Activated CD4-positive, alpha-beta T cell treated with anti-CD3 and anti-CD28 coated beads, Interleukin-2, amount 50 U/mL, for 16 hours (primary cell): ENCODE results near the gene PPP2R5C.
"Not testable (repeated sequence)": the region's sequence is repeated elsewhere in the genome, so short reads cannot be mapped to it uniquely, and the experiment has no call there.

Source experiments
- DNase-seq: peaks from one replicate; pipeline ENCODE4 v3.0.0-alpha.2; 2020

The PPP2R5C gene

DNA sequence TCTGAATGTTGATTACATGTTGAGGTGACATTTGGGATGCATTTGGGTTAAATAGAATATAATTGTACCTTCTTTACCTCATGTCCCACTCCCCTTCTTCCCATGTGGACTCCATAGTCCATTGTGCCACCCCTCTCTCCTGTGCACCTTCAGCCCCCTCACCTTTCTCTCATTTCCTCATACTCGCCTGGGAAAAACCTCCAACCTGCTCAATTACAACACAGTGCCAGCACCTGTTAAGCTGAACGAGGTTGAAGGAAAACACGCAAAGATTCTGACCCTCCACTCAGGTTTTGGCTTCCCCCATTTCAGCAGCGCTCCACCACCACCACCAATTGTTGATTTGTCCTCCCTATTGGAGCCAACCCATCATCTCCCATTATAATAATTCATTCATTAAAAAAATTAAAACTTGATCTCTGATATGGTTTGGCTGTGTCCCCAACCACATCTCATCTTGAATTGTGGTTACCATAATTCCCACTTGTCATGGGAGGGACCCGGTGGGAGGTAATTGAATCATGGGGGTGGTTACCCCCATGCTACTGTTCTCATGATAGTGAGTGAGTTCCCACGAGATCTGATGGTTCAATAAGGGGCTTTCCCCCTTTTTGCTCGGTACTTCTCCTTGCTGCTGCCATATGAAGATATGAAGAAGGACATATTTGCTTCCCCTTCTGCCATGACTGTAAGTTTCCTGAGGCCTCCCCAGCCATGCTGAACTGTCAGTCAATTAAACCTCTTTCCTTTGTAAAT, 33.7 kb upstream of the PPP2R5C start:
- no peak for DNase-seq

DNA sequence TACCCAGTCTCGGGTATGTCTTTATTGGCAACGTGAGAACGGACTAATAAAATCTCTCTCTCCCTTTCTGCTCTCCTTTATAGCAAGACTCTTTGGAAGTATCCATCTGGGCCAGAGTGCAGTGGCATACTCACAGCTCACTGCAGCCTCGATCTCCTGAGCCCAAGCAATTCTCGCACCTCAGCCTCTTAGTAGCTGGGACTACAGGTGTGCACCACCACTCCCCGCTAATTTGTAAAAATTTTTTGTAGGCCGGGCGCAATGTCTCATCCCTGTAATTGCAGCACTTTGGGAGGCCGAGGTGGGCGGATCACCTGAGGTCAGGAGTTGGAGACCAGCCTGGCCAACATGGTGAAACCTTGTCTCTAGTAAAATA, 33.2 kb upstream of the PPP2R5C start:
- no peak for DNase-seq

DNA sequence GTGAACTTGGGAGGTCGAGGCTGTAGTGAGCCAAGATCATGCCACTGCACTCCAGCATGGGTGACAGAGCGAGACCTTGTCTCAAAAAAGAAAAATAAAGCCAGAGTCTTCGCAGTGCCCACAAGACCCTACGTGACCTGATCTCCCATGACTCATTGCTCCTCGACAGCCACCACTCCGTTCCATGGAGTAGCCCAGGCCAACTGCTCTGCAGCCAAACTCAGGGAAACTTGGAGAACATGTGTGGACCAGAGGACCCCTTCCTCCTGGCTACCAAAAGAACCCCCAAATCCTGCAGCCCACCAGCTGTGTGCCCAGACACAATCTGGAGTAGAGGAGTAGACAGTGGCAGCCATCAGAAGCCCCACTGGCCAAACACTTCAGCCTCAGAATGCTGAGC, 32.1 kb upstream of the PPP2R5C start:
- no peak for DNase-seq

DNA sequence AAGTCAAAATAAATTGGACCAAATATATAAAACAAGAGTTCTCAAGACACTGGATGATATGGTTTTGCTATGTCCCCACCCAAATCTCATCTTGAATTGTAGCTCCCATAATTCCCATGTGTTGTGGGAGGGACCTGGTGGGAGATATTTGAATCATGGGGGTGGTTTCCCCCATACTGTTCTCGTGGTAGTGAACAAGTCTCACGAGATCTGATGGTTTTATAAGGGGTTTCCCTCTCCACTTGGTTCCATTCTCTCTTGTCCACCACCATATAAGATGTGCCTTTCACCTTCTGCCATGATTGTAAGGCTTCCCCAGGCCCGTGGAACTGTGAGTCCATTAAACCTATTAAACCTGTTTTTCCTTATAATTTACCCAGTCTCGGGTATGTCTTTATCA, 31.4 kb upstream of the PPP2R5C start:
- not testable (repeated sequence) for DNase-seq

DNA sequence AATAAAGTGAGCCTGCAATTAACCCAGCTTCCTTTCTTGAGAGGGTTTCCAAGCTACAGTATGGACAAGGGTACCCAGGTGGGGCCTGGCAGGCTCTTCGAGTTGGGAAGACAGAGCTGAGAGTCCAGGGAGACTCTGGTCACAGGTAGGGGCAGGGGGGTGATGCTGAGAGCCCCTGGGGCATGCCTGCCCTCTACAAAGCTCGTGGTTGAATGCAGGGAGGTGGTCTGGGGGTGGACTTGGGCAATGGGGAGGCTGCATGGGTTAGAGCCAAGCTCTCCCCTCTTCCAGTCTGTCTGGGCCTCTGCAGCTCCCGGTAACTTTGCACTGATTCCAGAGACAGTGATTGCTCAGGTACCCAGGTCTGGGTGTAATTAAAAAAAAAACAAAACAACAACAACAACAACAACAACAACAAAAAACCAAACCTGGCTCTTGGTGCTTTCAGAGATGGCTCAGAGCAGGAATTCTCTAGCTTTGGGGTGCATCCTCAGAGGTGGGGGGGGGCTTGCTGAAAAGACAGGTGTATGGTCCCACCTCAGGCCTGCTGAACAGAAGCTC, 30.8 kb upstream of the PPP2R5C start:
- no peak for DNase-seq

DNA sequence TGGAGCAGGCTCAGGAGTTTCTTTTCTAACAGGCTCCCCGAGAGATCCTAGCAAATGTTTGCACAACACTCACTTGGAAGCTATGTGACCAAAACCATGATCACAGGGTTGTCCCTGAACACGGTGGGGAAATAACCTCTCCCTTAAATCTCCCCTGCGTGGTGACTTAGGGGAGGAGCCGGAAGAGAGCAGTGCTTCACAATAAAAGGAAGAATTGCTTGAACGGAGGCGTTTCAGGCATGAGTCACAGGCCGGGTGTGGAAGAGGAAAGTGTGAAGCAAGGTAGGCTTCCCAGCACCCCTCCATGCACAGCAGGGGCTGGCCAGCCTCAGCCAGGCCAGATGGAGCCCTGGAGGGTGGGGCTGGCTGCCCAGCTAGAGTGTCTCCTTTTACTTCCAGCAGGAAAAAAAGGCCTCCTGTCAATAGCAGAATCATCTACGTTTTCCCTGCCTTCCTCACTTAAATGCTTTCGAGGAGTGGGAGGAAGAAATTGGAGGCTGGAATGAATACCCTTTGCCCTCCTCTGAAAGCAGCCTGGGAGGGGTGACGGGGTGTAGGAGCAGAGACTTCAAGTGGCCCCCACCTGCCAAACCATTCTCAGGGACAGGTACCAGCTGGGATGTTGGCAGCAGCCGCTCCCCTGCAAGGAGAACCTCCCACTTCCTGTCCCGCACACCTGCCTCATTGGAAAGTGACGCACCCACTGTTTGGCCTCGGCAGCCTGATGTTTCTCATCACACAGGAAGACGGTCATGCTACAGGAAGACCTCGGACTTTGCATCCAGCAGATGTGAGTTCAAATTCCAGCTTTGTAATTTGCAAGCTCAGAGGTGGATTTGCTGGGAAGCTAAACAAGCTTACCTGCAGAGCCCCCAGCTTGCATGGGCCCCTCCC, 30.1 kb upstream of the PPP2R5C start:
- peak; percentile 91 for DNase-seq

DNA sequence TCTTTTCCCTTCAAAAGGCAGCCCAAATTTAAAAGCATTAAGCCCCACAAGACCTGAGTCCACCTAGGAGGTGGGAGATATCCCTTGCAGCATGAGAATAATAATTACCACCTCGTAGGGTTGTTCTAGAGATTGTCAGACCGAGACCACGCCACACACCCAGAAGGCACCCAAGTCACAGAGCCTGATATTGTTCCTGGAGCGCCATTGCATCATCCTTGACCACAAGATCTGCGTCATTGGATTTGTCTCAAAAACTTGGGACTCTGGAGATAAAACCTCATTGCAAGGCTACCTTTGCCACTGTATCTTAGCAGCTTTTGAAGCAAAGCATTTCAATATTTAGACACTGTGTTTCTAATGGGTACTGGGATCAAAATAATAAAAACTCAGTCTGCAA, 29.4 kb upstream of the PPP2R5C start:
- no peak for DNase-seq

DNA sequence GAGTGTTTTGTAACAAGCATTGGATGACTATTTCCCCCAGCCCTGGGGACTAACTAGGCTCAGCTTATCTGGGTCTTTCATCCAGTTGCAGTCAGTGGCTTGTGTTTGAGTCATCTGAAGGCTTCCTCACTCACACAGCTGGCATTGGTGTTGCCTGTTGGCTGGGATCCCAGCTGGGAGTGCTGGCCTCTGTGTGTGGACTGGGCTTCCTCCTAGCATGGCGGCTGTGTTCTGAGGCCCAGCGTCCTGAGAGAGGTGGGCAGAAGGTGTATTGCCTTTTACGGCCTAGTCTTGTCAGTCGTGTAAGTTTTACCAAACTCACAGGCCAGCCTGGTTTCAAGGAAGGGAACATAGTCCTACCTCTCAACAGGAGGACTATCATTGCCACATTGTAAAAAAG, 28.3 kb upstream of the PPP2R5C start:
- no peak for DNase-seq

DNA sequence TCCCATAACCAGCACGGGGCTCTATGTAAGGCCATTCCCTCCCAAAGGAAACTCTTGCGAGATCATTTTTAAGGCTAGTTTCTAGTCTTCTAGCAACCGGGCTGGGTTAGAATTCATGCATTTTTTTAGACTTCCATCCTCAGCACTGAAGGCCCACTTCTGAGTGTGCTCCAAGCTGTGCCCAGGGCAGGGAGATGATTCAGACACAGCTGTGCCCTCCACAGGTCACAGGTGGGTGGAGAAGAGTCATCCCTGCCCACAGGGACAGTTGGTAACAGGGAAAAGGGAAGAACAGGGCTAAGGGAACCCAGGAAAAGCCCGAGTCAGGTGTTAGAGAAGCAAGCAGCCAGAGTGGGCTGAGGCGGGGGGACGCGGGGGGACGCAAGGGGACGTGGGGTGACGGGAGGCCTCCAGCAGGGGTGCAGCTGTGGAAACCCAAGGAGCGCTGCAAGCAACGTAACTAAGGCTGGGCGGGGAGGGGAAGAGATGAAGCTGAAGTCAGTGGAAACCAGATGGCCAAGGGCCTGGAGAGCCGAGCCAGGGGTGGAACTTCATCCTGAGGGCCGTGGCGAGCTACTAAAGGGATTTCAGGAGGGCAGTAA, 27.2 kb upstream of the PPP2R5C start:
- no peak for DNase-seq

DNA sequence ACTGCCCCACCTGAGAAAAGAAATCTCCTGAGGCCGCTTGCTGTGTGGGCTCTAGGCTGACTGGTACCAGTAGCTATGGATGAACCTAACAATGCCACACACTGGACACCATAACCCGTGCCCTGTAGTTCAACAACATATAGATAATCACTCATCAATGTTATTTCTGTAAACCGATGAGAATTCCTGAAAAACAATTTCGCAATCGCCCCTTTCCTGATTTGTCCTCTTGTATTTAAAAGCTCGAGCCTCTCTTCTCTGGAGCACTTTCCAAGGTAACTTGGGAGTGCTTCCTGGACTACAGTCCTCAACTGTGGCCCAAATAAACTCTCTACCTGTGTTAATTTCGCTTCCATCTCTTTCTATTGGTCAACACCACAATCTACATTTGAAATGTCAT, 26.1 kb upstream of the PPP2R5C start:
- DNase-seq, result no peak

DNA sequence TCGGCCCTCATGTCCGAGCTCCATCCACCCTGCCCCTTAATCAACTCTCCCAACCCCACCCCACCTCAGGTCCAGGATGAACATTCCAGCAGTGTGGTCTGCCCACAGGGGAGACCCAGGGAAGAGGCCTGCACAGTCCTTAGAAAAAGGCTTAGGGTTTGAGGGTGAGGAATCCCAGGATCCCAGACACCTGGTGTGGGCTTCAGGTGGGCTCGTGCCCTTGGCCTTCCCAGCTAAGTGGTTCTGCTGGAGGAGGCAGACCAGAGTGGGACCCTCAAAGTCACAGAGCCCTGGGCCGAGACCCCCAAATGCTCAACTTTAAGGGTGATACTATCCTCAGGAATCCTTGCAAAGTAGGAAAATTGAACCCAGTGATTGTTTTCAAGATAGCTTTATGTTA, 25.4 kb upstream of the PPP2R5C start:
- DNase-seq, result no peak

DNA sequence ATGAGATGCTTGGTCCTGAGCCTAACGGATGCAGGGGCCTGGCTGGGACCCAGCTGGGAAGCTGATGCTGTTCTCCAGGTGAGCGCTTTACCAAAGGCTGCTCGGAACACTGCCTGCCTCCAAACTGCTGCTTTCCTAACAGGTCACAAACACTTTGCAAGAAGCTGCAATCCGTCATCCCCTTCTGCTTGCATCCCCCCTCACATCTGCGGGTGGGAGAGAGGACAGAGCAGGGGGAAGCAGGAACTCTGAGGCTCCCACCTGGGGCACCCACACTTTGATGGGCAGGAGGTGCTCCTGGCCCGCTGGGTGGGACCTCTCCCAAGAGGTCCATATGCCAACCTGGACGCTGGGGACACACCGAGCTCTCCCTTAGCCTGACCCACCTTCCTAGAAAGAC, 24.9 kb upstream of the PPP2R5C start:
- DNase-seq, result no peak

DNA sequence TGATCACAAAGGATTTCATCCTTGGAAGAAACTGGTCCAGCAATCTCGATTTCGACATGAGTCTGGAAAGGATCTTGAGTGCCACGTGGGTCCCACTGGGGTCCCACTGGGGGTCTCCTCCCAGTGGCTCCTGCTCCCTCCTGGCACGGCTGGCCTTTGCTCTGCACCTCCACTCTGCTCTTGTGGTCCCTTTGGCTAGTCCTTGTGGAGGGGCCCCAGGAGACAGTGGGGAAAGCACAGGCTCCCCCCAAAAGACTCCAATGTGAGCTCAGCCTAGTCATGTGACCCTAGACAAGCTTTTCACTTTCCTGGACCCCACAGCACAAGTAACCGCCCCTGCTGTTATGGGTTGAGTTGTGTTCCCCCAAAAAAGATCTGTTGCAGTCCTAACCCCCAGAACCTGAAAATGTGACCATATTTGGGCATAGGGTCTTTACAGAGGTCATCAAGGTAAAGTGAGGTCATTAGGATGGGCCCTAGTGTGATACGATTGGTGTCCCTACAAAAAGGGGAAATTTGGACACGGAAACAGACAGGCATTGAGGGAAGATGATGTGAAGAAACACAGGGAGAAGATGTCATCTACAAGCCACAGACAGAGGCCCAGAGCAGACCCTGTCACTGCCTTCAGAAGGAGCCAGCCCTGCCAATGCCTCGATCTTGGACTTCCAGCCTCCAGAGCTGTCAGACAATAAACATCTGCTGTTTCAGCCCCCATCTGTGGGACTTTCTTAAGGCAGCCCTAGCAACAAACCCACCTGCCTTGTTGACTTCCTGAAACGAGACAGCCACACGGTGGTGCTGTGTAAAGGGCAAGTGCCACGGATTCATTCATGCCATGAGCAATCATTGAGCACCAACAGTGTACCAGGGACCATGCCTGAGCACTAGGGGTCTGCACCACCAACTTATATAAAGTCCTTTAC, 23.8 kb upstream of the PPP2R5C start:
- no peak for DNase-seq

DNA sequence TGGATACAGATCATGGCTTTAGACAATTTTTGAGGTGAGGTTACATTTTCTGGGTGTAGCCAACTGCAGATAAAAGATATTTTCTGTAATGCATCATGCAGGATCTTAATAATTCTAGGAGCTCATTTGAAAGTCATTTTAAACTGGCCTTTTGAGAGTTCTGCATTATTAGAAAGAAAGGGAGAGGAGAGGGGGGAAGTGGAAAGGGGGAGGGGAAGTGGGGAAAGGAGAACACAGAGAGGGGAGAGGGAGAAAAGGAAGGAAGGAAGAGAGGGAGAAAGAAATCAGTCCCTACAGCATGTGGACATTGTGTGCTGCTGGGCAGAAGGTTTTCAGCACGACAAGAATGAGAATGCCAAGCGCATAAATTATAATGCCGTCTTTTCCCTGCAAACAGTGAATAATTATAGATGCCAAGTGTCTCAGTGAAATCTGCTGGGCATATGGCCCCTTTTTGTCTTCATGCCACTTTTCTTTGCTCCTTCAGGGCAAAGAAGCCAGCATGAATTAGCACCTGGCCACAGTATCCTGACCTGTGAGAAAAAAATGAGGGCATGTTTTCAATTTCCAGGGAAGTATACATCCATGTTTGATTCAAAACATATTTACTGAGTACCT, 22.7 kb upstream of the PPP2R5C start:
- no peak for DNase-seq

DNA sequence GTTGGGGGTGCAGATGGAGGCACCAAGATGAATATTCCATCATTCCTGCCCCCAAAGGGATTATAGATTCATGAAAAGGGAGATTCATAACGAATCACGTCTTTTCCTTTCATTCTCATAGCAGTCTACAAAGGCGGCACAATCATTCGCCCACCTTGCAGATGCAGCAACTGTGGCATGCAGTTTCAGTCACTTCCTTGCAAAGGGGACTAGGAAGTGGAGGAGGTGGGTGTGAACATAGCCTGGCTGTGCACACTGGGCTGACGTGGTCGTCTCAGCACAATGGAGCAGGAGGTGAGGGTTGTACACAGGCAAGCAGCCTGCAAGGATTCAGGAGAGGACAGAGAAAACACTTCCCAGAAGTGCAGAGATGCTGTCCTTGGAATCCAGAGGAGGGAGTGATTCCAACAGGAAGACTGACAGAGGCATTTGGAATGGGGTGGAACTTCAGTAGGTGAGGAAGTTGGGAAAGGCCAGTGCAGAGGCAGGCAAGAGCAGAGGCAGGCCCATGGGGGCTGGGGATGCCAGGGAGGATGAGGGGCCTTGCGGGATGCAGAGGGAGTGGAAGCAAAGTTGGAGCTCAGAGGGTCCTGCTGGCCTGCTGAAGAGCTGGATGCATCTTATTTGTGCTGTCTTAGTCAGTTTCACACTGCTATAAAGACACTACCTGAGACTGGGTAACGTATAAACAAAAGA, 21.9 kb upstream of the PPP2R5C start:
- no peak for DNase-seq

DNA sequence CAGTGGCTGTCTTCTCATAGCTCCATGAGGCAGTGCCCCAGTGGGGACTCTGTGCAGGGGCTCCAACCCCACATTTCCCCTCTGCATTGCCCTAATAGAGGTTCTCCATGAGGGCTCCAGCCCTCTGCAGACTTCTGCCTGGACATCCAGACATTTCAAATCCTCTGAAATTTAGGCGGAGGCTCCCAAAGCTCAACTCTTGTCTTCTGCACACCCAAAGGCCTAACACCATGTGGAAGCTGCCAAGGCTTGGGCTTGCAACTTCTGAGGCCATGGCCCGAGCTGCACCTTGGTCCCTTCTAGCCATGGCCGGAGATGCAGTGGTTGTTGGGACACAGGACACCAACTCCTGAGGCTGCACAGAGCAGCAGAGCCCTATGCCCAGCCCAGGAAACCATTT, 20.5 kb upstream of the PPP2R5C start:
- DNase-seq, result no peak

DNA sequence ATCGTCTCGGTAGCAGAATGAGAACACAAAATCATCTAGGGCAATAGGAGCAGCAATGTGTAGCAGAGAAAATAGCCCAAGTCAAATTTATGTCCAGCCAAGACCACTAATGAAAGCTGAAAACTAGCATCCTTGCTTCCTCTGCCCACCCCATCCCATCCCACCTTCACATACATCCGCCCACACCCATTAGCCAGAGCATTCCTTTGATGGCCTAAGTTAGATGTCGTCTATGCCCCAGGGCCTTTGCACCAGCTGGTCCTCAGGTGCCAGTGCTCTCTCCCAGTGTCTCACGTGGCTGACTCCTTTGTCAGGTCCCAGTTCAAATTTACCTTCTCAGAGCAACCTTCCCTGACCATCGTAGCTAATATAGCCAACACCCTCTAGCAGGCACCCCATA, 17.8 kb upstream of the PPP2R5C start:
- no peak for DNase-seq

DNA sequence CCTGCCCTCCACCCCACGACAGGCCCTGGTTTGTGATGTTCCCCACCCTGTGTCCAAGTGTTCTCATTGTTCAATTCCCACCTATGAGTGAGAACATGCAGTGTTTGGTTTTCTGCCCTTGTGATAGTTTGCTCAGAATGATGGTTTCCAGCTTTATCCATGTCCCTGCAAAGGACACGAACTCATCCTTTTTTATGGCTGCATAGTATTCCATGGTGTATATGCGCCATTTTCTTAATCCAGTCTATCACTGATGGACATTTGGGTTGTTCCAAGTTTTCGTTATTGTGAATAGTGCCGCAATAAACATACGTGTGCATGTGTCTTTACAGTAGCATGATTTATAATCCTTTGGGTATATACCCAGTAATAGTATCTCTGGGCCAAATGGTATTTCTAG, 17.1 kb upstream of the PPP2R5C start:
- not testable (repeated sequence) for DNase-seq

DNA sequence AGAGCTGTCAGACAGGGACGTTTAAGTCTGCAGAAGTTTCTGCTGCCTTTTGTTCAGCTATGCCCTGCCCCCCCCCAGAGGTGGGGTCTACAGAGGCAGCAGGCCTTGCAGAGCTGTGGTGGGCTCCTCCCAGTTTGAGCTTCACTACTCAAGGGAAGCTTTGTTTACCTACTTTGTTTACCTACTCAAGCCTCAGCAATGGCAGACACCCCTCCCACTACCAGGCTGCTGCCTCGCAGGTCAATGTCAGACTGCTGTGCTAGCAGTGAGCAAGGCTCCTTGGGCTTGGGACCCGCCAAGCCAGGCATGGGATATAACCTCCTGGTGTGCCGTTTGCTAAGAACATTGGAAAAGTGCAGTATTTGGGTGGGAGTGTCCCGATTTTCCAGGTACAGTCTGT, 11.8 kb upstream of the PPP2R5C start:
- not testable (repeated sequence) for DNase-seq

DNA sequence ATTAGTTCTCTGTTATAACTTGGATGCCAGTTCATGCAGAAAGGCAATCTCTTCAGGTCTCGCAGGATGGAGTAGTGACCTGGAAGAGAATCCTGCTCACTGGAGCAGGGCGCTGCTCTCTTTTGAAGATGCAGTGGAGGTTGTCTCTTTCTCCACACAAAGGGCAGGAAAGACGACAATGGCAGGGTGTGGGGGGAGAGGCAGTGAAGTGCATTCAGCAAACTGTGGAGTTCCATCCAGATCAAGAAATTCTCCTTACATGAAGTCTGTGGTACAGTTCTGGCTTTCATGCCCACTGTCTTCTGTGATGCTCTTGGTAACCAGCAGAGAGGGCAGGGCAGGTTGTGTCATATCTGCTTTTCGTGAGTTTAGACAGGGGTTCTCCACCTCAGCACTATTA, 6.6 kb upstream of the PPP2R5C start:
- no peak for DNase-seq

DNA sequence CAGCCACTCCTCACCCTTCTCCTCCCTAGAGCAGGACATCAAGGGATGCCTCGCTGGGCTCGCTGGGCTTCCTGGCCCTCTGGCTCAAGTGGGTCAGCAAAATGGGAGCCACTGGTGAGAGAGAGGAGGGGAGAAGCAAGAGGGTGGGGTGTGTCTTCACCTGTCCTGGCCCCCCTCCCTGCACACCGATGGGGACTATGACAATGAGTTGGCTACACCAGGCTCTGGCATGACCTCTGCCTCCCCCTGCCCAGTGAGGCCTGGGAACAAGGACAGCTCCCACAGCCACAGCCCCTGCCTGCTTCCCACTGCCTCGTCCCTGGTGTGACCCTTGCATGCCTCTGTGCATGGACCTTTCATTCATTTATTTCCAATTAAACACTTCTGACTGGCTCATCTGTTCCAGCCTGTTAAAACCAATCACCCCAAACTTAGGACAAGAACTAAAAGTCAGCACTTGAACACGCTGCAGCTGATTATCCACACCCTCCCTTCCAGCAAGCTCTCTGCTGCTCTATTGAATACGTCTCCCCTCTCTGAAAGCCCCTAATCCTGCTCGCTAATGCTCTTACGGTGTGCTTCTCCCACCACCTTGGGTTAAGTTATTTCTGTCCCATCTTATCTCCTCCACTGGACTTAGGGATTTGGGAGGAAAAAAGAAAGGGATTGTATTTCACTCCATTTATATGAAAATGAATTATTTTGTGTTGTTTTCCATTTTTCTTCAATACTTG, 5.8 kb upstream of the PPP2R5C start:
- DNase-seq, result no peak
